ENCODE measurements around the gene CFAP74. TPM values are rescaled to one million over a fixed set of nuclear protein-coding genes. Genes with fewer than 3 reads are reported as not detected.

Gene CFAP74
- total and polyA plus RNA-seq, 2 of the 13 experiments (the other 11 are each of a cell fraction or from before 2014, with no cell fraction given): 0.27 to 0.62 TPM

DNA sequence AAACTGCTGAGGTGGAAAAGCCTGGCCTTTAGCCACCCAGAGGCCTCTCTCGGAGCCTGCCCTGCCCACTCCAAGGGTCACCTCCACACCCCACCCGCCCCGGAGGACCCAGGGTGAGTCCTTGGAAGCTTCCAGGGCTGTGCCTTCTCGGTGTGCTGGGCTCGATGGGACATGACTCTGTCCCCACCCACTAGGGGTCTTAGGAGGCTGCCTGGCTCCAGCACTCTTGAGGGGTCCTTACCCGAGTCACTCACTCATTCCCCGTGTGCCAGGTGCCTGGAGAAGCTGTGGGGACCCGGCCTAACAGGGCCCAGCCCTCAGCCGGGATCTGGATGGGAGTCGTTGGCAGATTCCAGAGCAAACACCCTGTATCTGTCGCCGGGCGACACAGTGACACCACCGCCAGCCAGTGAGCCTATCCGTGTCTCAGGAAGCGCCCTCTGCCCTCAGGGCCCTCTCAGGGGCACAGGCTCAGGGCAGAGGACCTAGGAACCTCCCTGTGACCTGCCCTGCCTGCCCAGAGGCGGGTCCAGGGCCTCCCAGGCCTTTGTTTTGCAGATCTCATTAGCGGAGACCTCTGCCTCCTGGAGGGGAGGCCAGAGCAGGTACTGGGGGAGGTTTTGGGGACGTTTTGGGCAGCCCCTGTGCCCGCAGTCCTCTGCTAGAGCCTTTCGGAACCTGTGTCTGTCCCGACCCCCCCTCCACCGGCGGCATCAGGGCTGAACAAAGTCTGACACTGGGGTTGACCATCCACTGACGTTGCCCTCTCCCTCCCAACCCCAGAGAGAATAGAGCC, 43.6 kb upstream of the CFAP74 start (continued):
- TF ChIP-seq, protein P1, sequence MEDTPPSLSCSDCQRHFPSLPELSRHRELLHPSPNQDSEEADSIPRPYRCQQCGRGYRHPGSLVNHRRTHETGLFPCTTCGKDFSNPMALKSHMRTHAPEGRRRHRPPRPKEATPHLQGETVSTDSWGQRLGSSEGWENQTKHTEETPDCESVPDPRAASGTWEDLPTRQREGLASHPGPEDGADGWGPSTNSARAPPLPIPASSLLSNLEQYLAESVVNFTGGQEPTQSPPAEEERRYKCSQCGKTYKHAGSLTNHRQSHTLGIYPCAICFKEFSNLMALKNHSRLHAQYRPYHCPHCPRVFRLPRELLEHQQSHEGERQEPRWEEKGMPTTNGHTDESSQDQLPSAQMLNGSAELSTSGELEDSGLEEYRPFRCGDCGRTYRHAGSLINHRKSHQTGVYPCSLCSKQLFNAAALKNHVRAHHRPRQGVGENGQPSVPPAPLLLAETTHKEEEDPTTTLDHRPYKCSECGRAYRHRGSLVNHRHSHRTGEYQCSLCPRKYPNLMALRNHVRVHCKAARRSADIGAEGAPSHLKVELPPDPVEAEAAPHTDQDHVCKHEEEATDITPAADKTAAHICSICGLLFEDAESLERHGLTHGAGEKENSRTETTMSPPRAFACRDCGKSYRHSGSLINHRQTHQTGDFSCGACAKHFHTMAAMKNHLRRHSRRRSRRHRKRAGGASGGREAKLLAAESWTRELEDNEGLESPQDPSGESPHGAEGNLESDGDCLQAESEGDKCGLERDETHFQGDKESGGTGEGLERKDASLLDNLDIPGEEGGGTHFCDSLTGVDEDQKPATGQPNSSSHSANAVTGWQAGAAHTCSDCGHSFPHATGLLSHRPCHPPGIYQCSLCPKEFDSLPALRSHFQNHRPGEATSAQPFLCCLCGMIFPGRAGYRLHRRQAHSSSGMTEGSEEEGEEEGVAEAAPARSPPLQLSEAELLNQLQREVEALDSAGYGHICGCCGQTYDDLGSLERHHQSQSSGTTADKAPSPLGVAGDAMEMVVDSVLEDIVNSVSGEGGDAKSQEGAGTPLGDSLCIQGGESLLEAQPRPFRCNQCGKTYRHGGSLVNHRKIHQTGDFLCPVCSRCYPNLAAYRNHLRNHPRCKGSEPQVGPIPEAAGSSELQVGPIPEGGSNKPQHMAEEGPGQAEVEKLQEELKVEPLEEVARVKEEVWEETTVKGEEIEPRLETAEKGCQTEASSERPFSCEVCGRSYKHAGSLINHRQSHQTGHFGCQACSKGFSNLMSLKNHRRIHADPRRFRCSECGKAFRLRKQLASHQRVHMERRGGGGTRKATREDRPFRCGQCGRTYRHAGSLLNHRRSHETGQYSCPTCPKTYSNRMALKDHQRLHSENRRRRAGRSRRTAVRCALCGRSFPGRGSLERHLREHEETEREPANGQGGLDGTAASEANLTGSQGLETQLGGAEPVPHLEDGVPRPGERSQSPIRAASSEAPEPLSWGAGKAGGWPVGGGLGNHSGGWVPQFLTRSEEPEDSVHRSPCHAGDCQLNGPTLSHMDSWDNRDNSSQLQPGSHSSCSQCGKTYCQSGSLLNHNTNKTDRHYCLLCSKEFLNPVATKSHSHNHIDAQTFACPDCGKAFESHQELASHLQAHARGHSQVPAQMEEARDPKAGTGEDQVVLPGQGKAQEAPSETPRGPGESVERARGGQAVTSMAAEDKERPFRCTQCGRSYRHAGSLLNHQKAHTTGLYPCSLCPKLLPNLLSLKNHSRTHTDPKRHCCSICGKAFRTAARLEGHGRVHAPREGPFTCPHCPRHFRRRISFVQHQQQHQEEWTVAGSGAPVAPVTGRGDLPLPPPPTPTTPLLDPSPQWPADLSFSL (CRISPR knock-in tag; IDR thresholded peaks at IDR 0.05): no peak
- TF ChIP-seq TEAD3 (CRISPR knock-in tag; optimal IDR thresholded peaks at IDR 0.05; ENCODE audit: borderline replicate concordance) (peak; percentile 33), ZNF501 (CRISPR knock-in tag; IDR thresholded peaks at IDR 0.05) (peak; percentile 29; the same call in 1 of the 2 replicates), ZNF710 (CRISPR knock-in tag; IDR thresholded peaks at IDR 0.05; ENCODE audit: borderline replicate concordance) (0 out of 2 replicates have a peak, but pooled peaks have one; percentile 31), ARID4A (CRISPR knock-in tag; IDR thresholded peaks at IDR 0.05; ENCODE audit: borderline replicate concordance) (peak; percentile 29; the same call in 1 of the 2 replicates), RNF219 (CRISPR knock-in tag; IDR thresholded peaks at IDR 0.05) (no peak)
- TF ChIP-seq, protein P2, sequence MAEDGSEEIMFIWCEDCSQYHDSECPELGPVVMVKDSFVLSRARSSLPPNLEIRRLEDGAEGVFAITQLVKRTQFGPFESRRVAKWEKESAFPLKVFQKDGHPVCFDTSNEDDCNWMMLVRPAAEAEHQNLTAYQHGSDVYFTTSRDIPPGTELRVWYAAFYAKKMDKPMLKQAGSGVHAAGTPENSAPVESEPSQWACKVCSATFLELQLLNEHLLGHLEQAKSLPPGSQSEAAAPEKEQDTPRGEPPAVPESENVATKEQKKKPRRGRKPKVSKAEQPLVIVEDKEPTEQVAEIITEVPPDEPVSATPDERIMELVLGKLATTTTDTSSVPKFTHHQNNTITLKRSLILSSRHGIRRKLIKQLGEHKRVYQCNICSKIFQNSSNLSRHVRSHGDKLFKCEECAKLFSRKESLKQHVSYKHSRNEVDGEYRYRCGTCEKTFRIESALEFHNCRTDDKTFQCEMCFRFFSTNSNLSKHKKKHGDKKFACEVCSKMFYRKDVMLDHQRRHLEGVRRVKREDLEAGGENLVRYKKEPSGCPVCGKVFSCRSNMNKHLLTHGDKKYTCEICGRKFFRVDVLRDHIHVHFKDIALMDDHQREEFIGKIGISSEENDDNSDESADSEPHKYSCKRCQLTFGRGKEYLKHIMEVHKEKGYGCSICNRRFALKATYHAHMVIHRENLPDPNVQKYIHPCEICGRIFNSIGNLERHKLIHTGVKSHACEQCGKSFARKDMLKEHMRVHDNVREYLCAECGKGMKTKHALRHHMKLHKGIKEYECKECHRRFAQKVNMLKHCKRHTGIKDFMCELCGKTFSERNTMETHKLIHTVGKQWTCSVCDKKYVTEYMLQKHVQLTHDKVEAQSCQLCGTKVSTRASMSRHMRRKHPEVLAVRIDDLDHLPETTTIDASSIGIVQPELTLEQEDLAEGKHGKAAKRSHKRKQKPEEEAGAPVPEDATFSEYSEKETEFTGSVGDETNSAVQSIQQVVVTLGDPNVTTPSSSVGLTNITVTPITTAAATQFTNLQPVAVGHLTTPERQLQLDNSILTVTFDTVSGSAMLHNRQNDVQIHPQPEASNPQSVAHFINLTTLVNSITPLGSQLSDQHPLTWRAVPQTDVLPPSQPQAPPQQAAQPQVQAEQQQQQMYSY (CRISPR knock-in tag; IDR thresholded peaks at IDR 0.05): no peak

All from HepG2 (cell line).